Left forelimb (tissue), 1 donor: ENCODE data around the gene ETS2.
"Not testable (repeated sequence)": the region's sequence is repeated elsewhere in the genome, so short reads cannot be mapped to it uniquely, and the experiment has no call there.

Source experiments
- DNase-seq: peaks from one replicate; pipeline ENCODE4 v3.0.0-alpha.2; 2018; ENCODE audit warnings: low spot score

ETS2 gene

GRCh38 chr21:38839328-38840286, 33.9 kb downstream of the ETS2 start:
- peak; percentile 40 for DNase-seq

- peak; percentile 28 for DNase-seq
Measured at GRCh38 chr21:38840456-38841300, 34.9 kb downstream of the ETS2 start.

GRCh38 chr21:38841472-38841871, 35.7 kb downstream of the ETS2 start:
- DNase-seq = peak; percentile 47

GRCh38 chr21:38842079-38842478, 36.4 kb downstream of the ETS2 start:
- DNase-seq = peak; percentile 30

GRCh38 chr21:38843379-38843778, 37.6 kb downstream of the ETS2 start:
- DNase-seq = no peak

- DNase-seq = no peak
Measured at GRCh38 chr21:38843806-38844503, 38.2 kb downstream of the ETS2 start.

- not testable (repeated sequence) for DNase-seq
Measured at GRCh38 chr21:38845374-38845773, 39.6 kb downstream of the ETS2 start.

GRCh38 chr21:38847556-38847955, 41.8 kb downstream of the ETS2 start:
- no peak for DNase-seq

GRCh38 chr21:38848187-38848609, 42.5 kb downstream of the ETS2 start:
- DNase-seq = no peak

- DNase-seq = no peak
Measured at GRCh38 chr21:38849776-38850175, 44.0 kb downstream of the ETS2 start.

- no peak for DNase-seq
Measured at GRCh38 chr21:38850277-38850951, 44.7 kb downstream of the ETS2 start.

- DNase-seq = no peak
Measured at GRCh38 chr21:38851101-38851500, 45.4 kb downstream of the ETS2 start.

GRCh38 chr21:38852278-38852677, 46.5 kb downstream of the ETS2 start:
- no peak for DNase-seq

- DNase-seq = no peak
Measured at GRCh38 chr21:38852708-38853107, 47.0 kb downstream of the ETS2 start.

- DNase-seq = no peak
Measured at GRCh38 chr21:38853421-38853919, 47.7 kb downstream of the ETS2 start.

GRCh38 chr21:38857152-38857825, 51.6 kb downstream of the ETS2 start:
- no peak for DNase-seq

GRCh38 chr21:38858026-38858811, 52.5 kb downstream of the ETS2 start:
- no peak for DNase-seq

GRCh38 chr21:38858812-38859205, 53.1 kb downstream of the ETS2 start:
- DNase-seq = no peak

- DNase-seq = no peak
Measured at GRCh38 chr21:38859852-38860251, 54.1 kb downstream of the ETS2 start.

- no peak for DNase-seq
Measured at GRCh38 chr21:38861056-38861455, 55.3 kb downstream of the ETS2 start.
